GM19043 (cell line): ENCODE results near the gene PHYHIPL.

Experiments
- ATAC-seq: cut with Tn5 transposase; IDR thresholded peaks from one replicate; pipeline ENCODE4 v1.9.1; 2021; ENCODE audit warnings: low read depth; ENCODE audit not compliant: unreplicated experiment

PHYHIPL gene

DNA sequence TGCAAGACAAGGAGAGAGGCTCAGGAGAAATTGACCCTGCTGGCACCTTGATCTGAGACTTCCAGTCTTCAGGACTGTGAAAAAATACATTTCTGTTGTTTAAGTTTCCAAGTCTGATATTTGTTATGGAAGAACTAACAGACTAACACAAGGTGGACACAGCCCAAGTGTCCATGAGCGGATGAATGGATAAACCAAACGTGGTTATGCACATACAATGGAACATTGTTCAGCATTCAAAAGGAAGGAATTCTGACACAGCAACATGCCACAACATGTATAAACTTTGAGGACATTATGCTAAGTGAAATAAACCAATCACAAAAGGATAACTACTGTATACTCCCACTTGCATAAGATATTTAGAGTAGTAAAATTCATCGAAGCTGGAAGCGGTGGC lies 109.4 kb downstream of the PHYHIPL start:
- no peak for ATAC-seq

DNA sequence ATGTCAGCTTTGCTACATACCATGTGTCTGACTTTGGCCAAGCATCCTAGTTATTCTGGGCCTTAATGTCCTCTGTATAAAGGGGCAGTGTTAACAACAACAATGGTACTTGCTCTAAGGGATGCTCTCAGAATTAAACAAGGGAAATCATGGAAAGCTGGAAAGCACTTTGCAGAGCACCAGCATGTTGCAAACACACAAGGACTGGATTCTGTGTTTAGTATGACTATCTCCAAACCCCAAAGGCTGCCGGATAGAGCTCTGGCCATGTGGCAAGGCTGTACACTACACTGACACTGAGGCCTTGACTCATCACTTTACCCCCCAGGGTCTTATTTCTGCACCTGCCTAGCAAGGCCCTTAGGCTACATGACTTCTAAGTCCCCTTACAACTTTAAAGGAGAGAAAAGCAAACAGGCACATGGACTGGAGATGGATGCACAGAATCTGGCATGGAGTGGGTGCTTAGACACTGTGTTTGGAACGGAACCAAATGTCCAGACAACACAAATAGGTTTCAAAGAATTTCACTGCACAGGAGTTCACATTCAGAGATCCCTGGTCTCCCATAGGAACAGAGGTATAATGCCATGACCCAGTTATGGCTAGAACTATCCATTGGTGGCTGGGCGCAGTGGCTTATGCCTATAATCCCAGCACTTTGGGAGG lies 111.3 kb downstream of the PHYHIPL start:
- no peak for ATAC-seq

DNA sequence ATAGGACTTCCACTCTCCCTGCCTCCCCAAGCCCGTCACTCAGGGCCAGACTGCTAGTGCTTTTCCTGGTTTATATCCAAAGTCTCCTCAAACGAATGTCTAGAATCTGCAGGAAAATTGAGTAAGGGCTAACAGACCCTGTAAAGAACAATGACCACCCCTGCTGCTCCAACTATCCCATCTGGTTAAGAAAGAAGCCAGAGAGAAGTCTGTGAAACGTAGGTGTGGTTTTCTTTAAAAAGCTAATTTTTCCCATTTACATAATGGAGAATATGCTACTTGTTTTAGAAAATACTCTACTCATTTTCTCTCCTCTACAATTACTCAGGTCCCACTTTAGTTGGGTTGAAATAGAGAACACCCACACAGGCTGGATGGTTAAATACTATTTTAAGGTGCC lies 113.4 kb downstream of the PHYHIPL start:
- ATAC-seq, result no peak

DNA sequence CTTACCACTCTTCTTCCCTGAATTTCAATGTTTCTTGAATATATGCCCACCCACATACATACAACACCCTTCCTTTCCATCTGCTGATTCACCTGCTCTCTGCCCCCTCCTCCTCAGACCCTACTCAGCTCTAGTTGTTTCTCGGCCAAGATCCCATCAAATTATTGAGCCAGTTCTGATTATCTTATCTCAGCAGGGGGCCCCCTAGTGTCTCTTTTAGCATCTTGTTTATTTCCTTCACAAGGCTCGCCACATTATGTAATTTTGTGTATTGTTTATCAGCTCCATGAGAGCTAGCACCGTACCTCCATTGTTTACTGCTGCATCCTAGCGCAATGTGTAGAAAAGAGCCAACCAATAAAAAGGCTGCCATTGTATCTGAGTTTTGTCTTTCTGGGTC lies 114.0 kb downstream of the PHYHIPL start:
- no peak for ATAC-seq
